ENCODE results near the gene BMP7.

The BMP7 gene

GRCh38 chr20:57187068-57187634 is 79.3 kb downstream of the BMP7 start:
- DNase-seq, result no peak

DNA sequence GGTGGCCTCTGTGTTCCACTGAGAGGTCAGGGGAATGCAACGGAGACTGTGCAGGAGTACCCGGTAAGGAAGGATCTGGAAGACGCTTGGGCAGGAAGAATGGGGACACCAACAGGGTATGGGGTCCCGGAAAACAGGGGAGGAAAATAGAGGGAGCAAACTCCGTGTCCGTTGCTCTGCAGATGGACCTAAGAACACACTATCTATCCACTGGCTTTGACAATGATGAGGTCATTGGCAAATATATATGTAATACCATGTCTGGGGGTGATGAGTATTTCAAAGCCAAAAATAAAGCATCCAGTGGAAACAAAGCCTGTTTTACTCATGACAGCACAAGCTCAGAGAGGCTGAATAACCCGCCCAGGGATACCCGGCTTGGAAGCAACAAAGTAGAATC is 80.2 kb downstream of the BMP7 start:
- no peak for DNase-seq

- DNase-seq, result no peak
These were observed 81.2 kb downstream of the BMP7 start for GRCh38 chr20:57185188-57185743.

- no peak for DNase-seq
These were observed 82.9 kb downstream of the BMP7 start for GRCh38 chr20:57183457-57184009.

GRCh38 chr20:57181639-57182038 is 84.8 kb downstream of the BMP7 start:
- no peak for DNase-seq

GRCh38 chr20:57180954-57181353 is 85.5 kb downstream of the BMP7 start:
- no peak for DNase-seq

DNA sequence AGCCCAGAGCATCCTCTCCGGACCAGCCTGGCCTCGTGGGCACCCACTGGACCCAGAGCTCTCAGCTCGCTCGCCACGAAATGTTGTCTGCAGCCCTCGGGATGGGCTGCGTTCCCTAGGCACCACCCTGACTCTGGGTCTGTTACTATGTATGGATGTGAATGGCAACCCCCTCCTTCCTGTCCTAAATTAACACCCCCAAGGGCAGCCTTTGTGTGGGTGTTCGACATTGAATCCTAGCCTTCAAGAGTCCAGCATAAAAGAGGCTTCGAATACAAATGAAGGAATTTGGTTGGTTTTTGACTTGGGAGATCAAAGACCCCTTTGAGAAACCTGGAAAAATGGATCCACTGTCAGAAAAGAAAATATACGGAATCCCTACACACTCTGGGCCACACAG is 86.1 kb downstream of the BMP7 start:
- DNase-seq, result no peak

GRCh38 chr20:57179265-57179664 is 87.2 kb downstream of the BMP7 start:
- DNase-seq, result no peak

DNA sequence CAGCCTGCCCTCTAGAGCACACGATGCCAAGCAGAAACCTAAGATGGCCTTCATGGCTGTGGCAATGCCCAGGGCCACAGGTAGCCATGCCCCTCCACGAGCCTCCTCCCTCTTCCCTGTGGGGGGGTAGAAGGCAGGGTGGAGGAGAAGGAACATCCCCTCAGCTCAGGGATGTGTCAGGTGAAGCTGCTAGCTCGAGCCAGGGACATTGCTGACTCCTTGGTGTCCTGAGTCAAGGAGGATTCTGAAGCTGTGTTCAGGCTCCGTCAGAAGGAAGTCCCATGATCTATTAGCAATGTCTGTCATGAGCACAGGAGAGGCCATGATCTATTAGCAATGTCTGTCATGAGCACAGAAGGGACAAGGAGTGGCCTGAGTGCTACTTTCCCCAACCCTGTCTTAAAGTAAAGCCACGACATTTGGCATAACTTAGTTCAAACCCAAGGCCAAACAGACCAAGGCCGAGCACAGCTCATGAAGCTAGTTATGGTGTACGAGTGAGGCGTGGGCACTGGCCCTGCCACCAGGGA is 87.8 kb downstream of the BMP7 start:
- no peak for DNase-seq

GRCh38 chr20:57177636-57178280 is 88.7 kb downstream of the BMP7 start:
- DNase-seq, result no peak

GRCh38 chr20:57176842-57177241 is 89.6 kb downstream of the BMP7 start:
- no peak for DNase-seq

- DNase-seq, result no peak
These were observed 90.9 kb downstream of the BMP7 start for GRCh38 chr20:57175397-57176010.

GRCh38 chr20:57174737-57175136 is 91.7 kb downstream of the BMP7 start:
- DNase-seq, result no peak

- DNase-seq, result no peak
These were observed 92.5 kb downstream of the BMP7 start for GRCh38 chr20:57173986-57174385.

DNA sequence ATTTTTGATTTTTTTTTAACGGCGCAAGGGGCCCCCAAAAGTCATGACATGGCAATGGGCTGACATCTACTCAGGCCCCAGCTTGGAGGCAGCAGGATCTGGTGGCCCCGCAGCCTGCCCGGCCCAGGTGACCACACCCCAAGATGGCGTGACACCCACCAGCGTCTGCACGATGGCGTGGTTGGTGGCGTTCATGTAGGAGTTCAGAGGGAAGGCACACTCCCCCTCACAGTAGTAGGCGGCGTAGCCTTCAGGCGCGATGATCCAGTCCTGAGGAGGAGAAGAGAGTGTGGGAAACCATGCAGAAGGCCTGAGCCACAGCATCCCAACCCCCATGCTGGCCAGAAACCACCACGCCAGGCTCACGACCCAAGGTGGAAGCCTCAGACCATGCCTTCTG is 93.4 kb downstream of the BMP7 start:
- no peak for DNase-seq

DNA sequence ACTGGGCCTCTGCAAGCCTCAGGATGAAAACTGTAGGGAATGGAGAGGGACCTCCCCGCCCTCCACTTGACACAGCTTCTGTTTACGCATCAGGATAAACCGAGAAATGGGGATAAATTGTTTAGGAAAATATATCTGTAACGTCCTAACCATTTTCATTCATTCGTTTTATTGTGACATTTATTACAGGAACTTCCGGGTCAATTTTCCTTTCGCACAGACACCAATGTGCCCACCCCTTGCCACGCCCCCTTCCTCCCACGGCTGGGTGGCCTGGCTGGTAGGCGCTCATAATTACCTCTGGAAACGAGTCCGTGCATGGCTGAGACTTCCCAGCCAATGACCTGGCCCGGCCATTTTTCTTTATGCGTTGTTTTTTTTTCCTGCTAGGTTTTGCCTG is 96.1 kb downstream of the BMP7 start:
- DNase-seq, result no peak

GRCh38 chr20:57169162-57169561 is 97.3 kb downstream of the BMP7 start:
- DNase-seq, result no peak

DNA sequence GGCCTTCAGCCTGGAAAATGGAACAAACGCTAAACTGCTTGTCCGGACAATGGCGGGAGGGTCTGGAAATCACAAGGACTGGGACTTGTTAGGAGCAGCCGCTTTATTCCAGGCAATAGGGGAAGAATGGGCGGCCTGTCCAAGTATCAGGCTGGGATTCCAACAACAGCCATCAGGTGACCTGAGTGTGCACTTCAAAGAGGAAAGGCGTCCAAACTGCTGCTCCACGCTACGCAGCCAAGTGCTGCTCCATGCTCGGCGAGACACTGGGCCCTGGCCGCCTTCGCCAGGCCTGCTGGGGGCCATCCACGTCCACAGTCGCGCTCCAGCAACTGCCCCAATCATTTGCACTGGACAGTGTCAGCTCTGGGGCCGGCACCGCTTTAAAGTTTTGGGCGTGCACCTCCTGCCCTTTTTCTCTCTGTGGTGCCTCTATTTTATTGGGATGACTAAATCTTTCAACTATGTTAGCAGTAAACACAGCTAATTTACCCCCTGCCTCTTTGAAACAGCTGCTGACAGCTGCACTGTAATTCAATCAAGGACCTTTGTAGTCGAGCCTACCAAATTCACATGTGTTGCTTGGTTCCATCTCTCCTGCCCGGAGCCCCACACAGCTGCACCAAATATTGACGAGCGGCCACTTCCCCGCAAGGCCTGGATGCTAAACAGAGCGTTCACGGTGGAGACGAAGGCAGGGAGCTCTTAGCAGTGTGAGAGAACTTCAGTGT is 98.3 kb downstream of the BMP7 start:
- no peak for DNase-seq

DNA sequence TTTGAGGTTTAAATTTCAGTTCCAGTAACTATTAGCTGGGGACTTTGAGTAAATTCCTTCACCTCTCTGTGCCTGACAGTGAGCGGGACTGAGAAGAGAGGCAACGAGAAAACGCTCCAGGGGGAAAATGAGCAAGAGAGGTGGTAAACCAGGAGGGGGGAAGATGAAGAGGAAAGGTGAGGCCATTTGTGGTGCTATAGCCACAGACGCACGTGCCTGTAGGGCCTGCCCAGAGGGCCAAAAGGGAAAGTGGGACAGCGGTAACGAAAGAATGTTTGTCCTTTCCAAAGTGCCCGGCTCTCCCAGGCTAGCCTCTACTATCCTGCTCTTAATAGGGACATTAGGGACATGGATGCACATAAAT is 99.2 kb downstream of the BMP7 start:
- DNase-seq, result no peak

DNA sequence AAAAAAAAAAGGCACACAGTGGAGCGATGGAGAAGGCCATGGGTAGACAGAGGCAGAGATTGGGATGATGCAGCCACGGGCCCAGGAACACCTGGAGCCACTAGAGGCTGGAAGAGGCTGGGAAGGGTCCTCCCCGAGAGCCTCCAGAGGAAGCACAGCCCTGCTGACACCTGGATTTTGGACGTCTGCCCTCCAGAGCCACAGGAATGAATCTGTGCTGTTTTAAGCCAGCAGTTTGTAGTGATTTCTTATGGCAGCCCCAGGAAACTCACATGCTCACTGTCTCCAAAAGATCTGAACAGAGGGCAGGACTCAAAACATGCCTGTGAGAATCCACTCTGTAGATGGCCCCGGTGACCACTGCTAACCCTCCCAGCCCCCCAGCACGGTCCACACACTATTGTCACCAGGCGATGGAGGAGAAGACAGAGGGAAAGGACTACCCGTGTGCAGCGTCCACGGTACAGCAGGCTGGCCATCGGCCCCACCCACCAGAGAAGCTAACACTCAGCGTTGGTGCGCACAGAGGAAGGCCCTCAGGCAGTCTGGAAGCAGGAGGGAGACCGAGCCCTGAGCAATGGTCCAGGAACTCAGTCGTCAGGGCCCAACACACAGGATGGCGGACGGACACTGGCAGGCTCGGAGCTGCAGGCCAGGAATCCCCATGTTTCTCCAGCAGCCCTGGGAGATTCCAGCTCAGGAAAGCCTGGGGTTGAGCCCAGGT is 99.7 kb downstream of the BMP7 start:
- no peak for DNase-seq

DNA sequence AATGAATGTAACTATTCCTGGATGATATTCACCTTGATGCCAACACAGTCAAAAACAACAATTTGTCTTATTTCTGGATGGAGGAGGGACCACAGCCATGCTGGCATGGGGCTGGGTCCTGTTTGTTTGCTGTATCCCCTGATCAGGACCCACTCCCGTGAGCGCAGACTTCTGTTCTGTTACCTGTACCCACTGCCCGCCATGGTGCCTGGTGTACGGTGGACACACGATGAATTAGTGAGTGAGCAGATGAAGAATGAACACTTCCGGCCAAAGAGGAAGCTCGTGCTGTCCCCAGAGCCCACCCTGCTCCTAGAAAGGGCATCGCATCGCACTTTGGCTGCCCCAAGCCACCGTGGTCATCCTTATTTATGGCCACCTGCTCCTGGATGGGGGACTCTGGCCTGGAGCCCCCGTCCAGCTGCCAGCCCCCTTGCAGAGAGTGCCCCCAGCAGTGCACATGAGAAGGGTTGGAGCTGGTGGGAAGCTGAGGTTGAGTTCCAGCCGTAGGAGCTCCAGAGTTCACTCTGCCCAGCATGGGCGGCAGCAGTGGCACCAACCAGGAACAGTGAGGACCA is 100.9 kb downstream of the BMP7 start:
- no peak for DNase-seq

DNA sequence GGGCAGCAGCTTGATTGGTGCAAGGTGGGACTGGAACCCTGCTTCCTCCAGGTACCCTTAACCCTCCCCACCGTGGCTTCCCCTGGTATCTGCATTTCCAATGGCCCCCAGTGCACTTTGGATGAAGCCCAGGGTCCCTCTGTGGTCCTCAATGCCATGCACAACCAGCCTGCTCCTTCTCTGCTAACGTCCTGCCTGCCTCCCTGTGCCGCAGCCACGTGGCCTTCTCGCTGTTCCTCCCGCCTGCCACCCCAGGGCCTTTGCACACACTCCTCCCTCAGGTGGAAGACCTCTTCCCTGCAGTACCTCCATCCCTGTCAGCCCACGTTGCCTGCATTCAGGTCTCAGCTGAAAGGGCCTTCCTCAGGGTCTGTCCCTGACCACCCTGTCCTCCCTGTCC is 101.6 kb downstream of the BMP7 start:
- DNase-seq, result no peak

All from Kasumi-1 (cell line).